NCI-H146 (cell line): Measurements from ENCODE around the gene CNN3.
A peak's percentile ranks its signal among the peaks of the same experiment; 100 is the strongest.

Experiments
- DNase-seq: peaks from one replicate; lab custom pipeline; 2025; lab: John Stamatoyannopoulos, UW

Gene CNN3

DNA sequence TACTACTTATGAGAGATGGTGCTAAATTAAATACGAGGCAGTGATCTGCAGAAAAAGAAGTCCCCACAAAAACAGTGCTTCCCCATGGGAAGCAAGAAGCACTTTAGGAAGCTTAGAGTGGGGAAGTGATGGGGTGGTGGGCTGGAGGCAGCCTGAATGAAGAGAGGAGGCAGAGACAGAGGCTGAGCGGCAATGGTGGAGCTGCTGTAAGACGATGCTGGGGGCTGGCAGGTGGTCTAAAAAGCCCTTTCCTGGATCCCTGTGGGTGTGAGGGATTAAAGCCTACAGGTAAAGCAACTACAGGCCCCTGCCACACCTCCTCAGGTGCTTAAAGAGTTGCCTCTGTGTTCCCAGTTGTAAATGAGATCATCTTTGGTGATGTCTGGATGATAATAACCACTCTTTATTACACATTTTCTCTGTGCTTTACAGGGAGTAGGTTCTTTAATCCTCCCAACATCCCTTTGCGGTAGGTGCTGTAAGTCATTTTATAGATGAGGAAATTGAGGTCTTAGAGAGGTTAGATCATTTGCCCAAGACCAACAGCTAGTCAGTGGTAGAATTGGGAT is 39.2 kb downstream of the CNN3 start:
- no peak for DNase-seq

- DNase-seq: no peak
Measured at GRCh38 chr1:94887106-94887505, 39.8 kb downstream of the CNN3 start.

- no peak for DNase-seq
Measured at GRCh38 chr1:94886361-94886760, 40.5 kb downstream of the CNN3 start.

- DNase-seq: no peak
Measured at GRCh38 chr1:94884507-94884906, 42.4 kb downstream of the CNN3 start.

DNA sequence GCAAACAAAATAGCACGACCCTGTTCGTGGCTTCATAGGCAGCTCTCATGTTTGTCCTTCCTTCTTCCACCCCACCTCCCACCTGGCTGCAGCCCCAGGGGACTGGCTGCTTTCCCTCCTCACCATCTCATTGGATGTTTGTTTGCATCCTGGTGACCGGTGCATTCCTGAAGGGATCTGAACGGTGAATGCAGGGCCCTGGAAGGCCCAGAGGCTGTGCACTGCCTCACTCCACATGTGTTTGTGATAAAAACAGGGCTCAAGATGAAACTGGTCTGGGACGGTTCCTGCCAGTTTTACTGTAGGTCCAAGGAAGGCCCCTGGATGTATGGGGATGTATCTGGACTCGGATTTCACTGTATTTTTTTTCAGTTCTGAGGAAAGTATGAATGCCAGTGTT is 42.8 kb downstream of the CNN3 start:
- DNase-seq: peak; percentile 76

DNA sequence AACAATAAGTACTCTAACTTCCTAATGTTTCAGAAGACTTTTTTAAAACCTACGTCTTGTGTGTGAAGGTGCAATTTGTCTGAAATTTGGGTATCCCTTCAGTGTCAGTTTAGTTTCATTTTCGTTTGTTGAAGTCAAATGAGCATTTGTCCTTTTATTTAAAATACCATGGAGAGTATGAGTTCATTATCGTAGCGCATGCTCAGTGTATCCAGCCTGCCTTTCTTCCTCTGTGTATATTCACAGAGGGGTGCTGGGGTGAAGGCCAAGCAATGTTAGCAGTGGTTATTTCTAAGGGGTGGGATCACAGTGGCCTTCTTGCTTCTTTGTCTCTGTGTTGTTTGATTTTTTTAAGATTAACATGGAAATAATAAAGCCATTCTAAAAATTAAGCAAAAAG is 43.2 kb downstream of the CNN3 start:
- DNase-seq: peak; percentile 75

DNA sequence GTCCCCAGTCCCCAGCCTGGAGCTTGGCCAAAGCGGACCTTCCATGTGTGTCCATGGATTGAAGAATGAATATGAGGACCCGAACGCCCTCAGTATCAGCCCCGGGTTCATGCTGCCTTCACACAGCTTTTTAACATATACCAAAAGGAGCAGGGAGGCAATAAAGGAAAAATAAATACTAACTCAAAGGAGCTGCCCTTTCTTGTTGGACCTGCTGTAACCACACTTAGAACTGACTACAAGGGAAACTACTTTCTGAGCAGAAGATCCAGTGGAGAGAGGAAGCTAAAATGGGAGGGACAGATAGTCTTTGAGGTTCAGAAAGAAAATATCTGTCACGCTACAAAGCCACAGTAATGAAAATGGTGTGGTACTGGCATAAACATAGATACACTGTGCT is 48.6 kb downstream of the CNN3 start:
- no peak for DNase-seq

DNA sequence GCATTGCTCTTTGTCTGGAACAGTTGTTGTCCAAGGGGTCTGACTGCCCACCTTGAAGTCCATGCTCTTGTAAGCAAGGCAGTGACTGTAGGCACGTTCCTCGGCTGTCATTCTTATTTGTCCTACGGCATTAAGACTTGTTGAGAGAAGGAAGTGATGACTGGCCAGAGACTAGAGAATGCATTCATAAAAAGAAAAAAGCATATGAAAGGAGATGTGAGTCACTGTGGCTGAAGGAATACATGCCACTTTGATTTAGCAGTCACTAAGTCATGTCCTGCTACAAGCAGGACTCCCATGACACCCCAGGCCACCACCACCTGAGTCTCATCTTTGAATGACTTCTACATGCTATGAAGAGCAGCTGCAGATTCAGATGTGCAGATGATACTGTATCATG is 50.5 kb downstream of the CNN3 start:
- DNase-seq: no peak

DNA sequence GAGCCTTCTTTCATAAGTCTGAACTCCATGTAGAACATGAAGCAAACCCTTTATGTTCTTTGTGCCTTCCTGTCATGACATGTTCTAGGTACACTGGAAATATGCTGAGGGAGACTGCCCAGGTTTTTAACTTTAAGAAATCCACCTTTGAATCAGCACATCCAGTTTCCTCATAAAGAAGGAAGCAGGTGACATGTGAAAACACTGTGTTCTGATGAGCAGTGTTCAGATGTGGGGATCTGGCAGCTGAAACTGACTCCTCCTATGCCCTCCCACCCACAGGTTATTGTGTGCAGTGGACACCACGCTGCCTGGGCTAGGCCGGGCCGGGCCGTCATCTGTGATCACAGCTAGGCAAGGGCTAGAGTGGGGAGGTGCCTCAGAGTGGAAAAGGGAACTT is 51.1 kb downstream of the CNN3 start:
- no peak for DNase-seq

DNA sequence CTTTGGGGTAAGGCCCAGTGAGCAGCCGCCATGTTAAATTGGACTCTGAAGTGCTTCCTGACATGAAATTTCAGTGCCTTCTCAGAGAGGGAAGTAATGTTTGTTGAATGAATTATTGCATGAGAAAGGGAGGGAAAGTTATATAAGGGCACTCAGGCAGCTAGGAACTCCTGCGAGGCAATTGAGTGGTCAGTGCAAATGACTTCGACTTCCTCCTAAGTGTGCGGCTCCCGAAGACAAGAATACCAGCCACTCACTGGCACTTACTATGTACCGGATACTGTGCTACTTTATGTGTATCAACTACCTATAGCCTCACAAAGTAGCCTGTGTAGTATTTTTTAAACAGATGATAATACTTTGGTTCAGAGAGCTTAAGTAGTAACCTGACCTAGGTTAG is 52.5 kb downstream of the CNN3 start:
- DNase-seq: no peak

DNA sequence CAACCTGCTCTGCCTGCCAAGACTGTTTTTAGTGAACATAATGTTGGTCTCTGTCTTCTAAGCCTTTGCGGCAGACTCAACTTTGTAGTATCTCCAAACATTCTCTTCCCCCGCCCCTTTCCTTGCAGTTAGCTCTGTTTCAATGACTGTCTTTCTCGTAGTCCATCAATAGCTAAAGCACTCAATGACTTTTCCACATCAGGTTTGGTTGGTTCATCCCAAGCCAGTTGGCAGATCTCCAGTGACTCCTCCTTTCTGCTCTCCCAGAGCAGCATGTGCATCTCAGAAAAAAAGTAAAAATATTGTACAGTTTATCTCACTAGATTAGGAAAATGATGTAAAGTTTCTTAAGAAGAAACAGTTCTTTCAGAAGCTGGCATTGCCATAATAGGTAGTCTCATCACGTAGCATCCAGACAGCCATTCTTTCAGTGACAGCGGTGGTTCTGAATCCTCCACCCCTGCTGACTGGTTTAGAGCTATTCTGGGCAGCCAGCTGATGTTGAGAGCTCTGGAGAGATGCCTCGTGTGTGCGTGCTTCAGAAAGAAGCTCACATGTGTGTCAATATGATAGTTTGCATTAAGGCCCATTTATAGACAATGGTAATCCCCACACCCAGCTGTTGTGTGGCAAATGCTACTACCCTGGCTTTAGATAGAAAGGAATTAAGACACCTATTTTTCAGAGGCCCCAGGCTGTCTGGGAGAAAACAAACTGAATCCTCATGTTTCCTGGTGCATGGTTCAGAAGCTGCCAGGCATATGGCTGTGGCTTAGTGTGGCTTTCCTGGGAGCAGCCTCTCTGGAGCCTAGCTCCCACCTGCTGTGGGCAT is 53.2 kb downstream of the CNN3 start:
- DNase-seq: peak; percentile 45

DNA sequence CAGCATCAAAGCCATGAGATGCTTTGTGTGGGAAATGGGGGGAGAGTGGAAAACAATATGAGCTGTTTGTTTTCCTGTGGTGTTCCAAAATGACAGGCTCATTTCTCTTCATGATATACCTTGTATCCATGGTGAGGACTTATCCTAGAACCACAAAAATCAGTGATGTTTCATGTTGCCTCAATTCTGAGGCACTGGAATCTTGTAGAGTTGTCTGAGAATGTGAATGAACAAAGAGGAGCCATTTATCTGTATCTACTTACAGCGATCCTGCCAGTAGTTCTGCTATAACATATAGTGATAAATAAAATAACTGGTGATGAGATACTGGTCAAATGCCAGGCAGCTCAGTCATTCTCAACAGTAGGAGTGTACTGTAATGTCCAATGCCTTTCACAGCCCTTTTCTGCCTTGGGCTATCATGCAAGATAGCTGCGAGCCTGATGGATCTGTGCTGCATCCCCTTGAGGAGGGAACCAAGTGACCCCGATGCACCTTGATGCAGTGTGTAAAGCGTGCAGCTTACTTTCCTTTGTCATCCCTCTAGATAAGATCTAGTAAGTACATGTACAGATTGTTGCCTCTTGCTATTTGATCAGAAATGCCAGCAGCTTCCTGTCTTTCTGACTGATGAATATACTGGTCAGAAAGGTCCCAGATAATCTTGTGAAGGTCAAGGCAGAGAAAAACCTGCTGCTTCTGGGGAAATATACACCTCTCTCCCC is 54.0 kb downstream of the CNN3 start:
- no peak for DNase-seq

- no peak for DNase-seq
Measured at GRCh38 chr1:94871031-94871430, 55.9 kb downstream of the CNN3 start.

DNA sequence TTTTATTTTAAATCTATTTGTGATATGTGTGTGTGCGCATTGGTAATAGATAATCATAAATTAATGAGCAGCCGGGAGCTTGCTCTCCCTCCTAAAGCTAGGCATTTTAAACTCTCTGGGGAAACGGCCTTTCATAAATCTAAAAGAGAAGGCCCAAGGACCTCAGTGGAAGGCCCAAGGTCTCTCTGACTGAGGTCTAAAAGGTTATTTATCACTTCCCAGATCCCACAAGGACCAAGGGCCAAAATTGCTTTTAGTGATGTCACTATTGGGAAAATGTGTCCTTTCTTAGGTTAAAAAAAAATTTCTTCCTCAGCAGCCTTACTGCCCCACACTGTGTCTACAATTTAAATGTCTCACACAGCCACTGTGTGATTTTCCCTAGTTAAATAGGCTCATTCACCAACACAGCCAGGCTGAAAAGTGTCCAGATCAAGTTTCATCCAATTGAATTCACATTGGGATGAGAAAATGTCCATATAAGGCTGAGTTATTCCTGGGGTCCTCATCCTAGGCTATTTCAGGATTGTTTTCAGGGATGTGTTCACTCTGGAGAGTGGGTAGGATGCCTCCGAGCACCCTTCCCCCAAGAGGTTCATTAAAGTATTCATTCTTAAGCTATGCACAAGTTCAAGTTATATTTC is 60.6 kb downstream of the CNN3 start:
- DNase-seq: peak; percentile 82

DNA sequence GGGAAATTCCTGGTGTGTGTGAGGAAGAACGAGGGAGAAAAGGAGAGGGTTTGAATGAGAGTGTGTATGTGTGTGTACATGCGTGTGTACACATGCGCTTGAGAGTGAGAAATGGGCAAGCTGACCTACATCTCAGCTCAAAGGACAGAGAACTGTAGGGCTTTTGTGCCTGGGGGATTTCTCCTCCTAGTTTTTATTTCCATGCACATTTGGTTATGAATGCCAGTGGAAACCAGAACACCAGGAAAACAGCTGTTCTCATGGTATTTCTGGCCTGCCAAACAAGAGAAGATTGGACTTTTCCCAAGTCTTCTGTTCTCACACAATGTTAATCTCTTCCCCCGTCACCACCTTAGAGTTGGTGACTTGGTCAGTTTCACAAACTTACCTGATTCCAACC is 61.5 kb downstream of the CNN3 start:
- no peak for DNase-seq

GRCh38 chr1:94864821-94865220 is 62.1 kb downstream of the CNN3 start:
- no peak for DNase-seq

GRCh38 chr1:94863919-94864318 is 63.0 kb downstream of the CNN3 start:
- DNase-seq: no peak

DNA sequence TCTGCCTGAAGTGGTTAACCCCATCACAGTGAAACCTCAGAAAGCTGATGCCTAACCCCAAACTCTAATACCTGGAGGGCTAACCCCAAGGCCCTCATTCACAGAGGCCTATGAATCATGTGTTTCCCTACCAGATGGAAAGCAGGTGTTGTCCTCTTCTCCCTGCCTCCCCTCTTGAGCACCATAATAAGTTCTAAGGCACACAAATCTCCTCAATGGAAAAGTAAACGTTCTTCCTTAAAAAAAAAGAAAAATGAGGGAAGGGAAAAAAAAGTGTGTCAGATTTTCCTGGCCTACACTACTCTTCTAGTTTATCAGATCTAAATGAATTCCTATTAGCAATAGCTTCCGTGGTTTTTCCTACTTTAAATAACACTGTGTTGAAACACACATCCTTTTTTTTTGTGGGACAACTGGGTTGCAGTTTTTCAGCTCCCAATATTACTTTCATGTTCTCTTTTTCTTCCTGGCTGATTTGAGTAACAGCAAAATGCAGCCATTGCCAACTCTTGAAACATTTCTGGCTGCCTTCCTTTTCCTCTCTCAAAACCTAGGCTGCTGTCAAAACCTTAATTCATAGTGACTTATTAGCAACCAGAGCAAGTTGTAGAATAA is 63.5 kb downstream of the CNN3 start:
- peak; percentile 58 for DNase-seq

DNA sequence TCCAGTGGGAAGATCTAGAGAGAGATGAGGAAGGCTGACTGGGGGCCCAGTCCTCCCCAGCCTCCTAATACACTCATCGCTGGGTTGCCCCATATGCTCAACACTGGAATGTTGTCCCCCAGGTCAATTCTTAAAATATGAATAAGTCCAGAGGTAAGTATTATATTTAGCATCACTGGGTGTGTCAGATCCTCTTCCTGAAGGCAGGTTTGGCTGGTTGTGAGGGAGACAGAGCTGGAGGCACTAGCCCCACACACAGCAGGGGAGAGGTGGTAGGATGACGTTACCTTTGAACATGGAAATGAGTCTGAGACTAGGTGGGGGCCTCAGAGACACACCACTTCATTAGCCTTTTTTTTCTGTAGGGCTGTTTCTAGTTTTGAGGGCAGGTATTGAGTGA is 64.2 kb downstream of the CNN3 start:
- peak; percentile 14 for DNase-seq

- DNase-seq: no peak
Measured at GRCh38 chr1:94859174-94859573, 67.7 kb downstream of the CNN3 start.

- no peak for DNase-seq
Measured at GRCh38 chr1:94858276-94858675, 68.6 kb downstream of the CNN3 start.

DNA sequence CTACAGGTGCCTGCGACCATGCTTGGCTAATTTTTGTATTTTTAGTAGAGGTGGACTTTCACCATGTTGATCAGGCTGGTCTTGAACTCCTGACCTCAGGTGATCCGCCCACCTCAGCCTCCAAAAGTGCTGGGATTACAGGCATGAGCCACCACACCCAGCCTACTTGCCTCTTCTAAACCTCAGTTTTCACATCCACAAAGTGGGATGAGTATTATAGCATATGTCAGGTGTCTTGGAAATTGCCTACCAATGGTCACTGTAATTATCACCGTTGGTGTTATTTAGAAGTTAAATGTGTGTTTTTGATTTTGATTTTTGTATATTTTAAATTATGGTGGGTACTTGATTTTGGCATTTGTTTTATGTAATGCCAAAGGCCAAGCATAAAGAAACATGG is 70.0 kb downstream of the CNN3 start:
- DNase-seq: no peak
